HepG2 (cell line): Measurements from ENCODE around the gene RIPOR3. TPM values are rescaled to one million over a fixed set of nuclear protein-coding genes. Genes with fewer than 3 reads are reported as not detected.

ENCODE experiments used
- AGO1 ChIP-seq: fragments of 200-400 bp; formaldehyde crosslinking; IDR thresholded peaks from 2 replicates; pipeline ENCODE4 v1.6.1; 2017; ENCODE audit warnings: mild to moderate bottlenecking, low read depth, low read length, moderate library complexity; ENCODE audit not compliant: poor library complexity, severe bottlenecking
- ARNT2 ChIP-seq: sonication (generic); formaldehyde crosslinking; IDR thresholded peaks from 2 replicates; pipeline ENCODE4 v1.8.0; 2022; ENCODE audit warnings: mild to moderate bottlenecking, low read depth, missing genetic modification reagents, moderate library complexity
- DR1 ChIP-seq: sonication (generic); formaldehyde crosslinking; IDR thresholded peaks from 2 replicates; pipeline ENCODE4 v1.8.0; 2021; ENCODE audit warnings: mild to moderate bottlenecking, missing genetic modification reagents, inconsistent platforms
- ERF ChIP-seq: IDR thresholded peaks from 2 replicates; pipeline ENCODE4 v1.6.1; 2018; ENCODE audit warnings: missing biosample characterization, missing genetic modification reagents
- FOXK2 ChIP-seq: fragments of 450-650 bp; IDR thresholded peaks from 2 replicates; pipeline ENCODE4 v1.6.1; 2016
- HMGA1 ChIP-seq: sonication (generic); formaldehyde crosslinking; conservative IDR thresholded peaks from 2 replicates; pipeline ENCODE4 v1.4.0; 2020; ENCODE audit warnings: missing genetic modification reagents
- IKZF4 ChIP-seq: sonication (generic); formaldehyde crosslinking; IDR thresholded peaks from 2 replicates; pipeline ENCODE4 v1.5.1; 2020; ENCODE audit warnings: borderline replicate concordance, mild to moderate bottlenecking, low read depth, missing genetic modification reagents; ENCODE audit errors: not compliant biosample characterization
- KLF6 ChIP-seq: IDR thresholded peaks from 2 replicates; pipeline ENCODE4 v1.8.0; 2016; ENCODE audit warnings: missing biosample characterization, missing genetic modification reagents
- RBAK ChIP-seq: sonication (generic); formaldehyde crosslinking; IDR thresholded peaks from 2 replicates; pipeline ENCODE4 v1.5.1; 2020; ENCODE audit warnings: mild to moderate bottlenecking, missing genetic modification reagents
- RCOR2 ChIP-seq: IDR thresholded peaks from 2 replicates; pipeline ENCODE4 v1.6.1; 2016; ENCODE audit warnings: missing biosample characterization, missing genetic modification reagents
- SP4 ChIP-seq: sonication (generic); formaldehyde crosslinking; IDR thresholded peaks from 2 replicates; pipeline ENCODE4 v1.8.1; 2023; ENCODE audit warnings: mild to moderate bottlenecking, missing genetic modification reagents
- TGIF2 ChIP-seq: IDR thresholded peaks from 2 replicates; pipeline ENCODE4 v1.6.1; 2016; ENCODE audit warnings: control low read depth, missing compliant biosample characterization
- ZFP82 ChIP-seq: sonication (generic); formaldehyde crosslinking; IDR thresholded peaks from 2 replicates; pipeline ENCODE4 v1.5.1; 2020; ENCODE audit warnings: mild to moderate bottlenecking, missing genetic modification reagents, borderline replicate concordance
- ZMYM4 ChIP-seq: sonication (generic); formaldehyde crosslinking; IDR thresholded peaks from 2 replicates; pipeline ENCODE4 v1.8.1; 2023; ENCODE audit warnings: mild to moderate bottlenecking, missing genetic modification reagents
- ZNF143 ChIP-seq: sonication (generic); formaldehyde crosslinking; IDR thresholded peaks from 2 replicates; pipeline ENCODE4 v1.4.0; 2020; ENCODE audit warnings: missing genetic modification reagents
- ZNF207 ChIP-seq: fragments of 450-650 bp; IDR thresholded peaks from 2 replicates; pipeline ENCODE4 v1.6.1; 2016; ENCODE audit warnings: antibody characterized with exemption, borderline replicate concordance
- ZNF335 ChIP-seq: sonication (generic); formaldehyde crosslinking; IDR thresholded peaks from 2 replicates; pipeline ENCODE4 v1.4.0; 2020; ENCODE audit warnings: missing genetic modification reagents
- ZNF34 ChIP-seq: sonication (generic); formaldehyde crosslinking; IDR thresholded peaks from 2 replicates; pipeline ENCODE4 v1.4.0; 2020; ENCODE audit warnings: mild to moderate bottlenecking, missing genetic modification reagents, borderline replicate concordance
- ZNF451 ChIP-seq: sonication (generic); formaldehyde crosslinking; IDR thresholded peaks from 2 replicates; pipeline ENCODE4 v1.5.0; 2020; ENCODE audit warnings: mild to moderate bottlenecking, missing genetic modification reagents
- ZNF550 ChIP-seq: sonication (generic); formaldehyde crosslinking; IDR thresholded peaks from 2 replicates; pipeline ENCODE4 v1.4.0; 2020; ENCODE audit warnings: mild to moderate bottlenecking, missing genetic modification reagents, borderline replicate concordance
- ZNF670 ChIP-seq: sonication (generic); formaldehyde crosslinking; IDR thresholded peaks from 2 replicates; pipeline ENCODE4 v1.8.0; 2022; ENCODE audit warnings: mild to moderate bottlenecking, missing genetic modification reagents, borderline replicate concordance
- ZNF737 ChIP-seq: sonication (generic); formaldehyde crosslinking; IDR thresholded peaks from 2 replicates; pipeline ENCODE4 v1.5.0; 2020; ENCODE audit warnings: missing genetic modification reagents, mild to moderate bottlenecking, borderline replicate concordance
- ZNF790 ChIP-seq: sonication (generic); formaldehyde crosslinking; IDR thresholded peaks from 2 replicates; pipeline ENCODE4 v1.8.0; 2022; ENCODE audit warnings: missing genetic modification reagents, mild to moderate bottlenecking, borderline replicate concordance
- ZNF891 ChIP-seq: sonication (generic); formaldehyde crosslinking; IDR thresholded peaks from 2 replicates; pipeline ENCODE4 v1.5.0; 2020; ENCODE audit warnings: mild to moderate bottlenecking, missing genetic modification reagents
- polyA plus RNA-seq, 8 experiments: library from polyadenylated mRNA; depleted of rRNA in 3 of 8; stranded (reverse) in 7 of 8; unstranded in 1 of 8; fragments of >200 nt; fragmentation: Illumina TruSeq in 4 of 8; extraction: Trizol in 4 of 8; gene quantifications; 2 replicates each; pipeline versions ENCODE4 v1.2.1 to v1.2.3, GENCODE V29; 2011 to 2016; ENCODE audit warnings: low read depth in 4 of 8, missing spikeins in 1 of 8, mixed read lengths in 1 of 8; ENCODE audit not compliant: insufficient read depth in 1 of 8
- total RNA-seq, 5 experiments: library from RNA; depleted of rRNA; stranded (reverse); fragments of >200 nt; fragmentation: Illumina TruSeq; extraction: Trizol; gene quantifications; 2 replicates each; pipeline ENCODE4 v1.2.3, GENCODE V29; 2016; ENCODE audit warnings: low read depth in 1 of 5
- TF ChIP-seq, protein P1 (sequence below), 2 experiments: IDR thresholded peaks; 2 replicates each; pipeline ENCODE4 v1.6.1; 2011 to 2012; ENCODE audit warnings: low read length in 2 of 2, borderline replicate concordance in 1 of 2, low read depth in 1 of 2, mild to moderate bottlenecking in 1 of 2, moderate library complexity in 1 of 2
- TF ChIP-seq, protein P2 (sequence below): sonication (generic); formaldehyde crosslinking; IDR thresholded peaks from 2 replicates; pipeline ENCODE4 v1.5.0; 2020; ENCODE audit warnings: mild to moderate bottlenecking, missing genetic modification reagents

The RIPOR3 gene
- total and polyA plus RNA-seq, 2 of the 13 experiments (the other 11 are each of a cell fraction or from before 2014, with no cell fraction given): 0.18 TPM; not detected in 1

DNA sequence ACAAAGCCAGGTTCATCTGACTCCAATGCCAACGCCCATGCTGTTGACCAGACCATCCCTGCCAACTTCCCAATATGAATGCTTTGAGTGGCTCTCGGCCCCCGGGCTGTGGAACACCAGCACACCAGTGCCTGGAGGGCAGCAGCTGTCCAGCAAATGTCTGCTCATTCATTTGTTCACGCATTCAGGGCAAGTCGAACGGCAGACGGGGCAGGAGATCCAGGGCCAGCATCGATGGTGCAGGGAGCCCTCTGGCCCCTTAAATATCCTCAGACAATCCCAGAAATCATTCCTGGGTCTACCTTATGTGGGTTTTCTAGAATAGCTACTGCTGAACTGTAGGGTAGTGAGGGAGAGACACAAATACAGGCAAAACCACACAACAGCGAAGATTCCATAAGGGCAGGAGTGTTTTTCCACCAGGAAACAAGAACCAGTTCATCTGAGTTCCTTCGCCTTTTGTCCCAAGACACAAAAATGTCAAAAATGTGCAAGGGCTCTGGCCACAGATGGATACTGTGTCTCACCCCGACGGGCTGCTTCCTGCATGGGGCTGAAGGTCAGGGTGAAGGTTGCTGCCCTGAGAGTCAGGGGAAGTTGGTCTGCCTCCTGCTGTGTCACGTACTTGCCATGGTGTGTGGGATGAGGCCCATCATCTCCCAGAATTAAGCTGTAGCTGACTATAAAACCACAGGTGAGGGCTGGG is 15.5 kb downstream of the RIPOR3 start (continued):
- TF ChIP-seq ZNF550 (CRISPR knock-in tag) (no peak), HMGA1 (CRISPR knock-in tag) (no peak), ARNT2 (CRISPR knock-in tag) (no peak; the same call in 1 of the 2 replicates), RBAK (CRISPR knock-in tag) (no peak), ZMYM4 (CRISPR knock-in tag) (peak; percentile 51; the same call in 1 of the 2 replicates), KLF6 (CRISPR knock-in tag) (no peak), SP4 (CRISPR knock-in tag) (no peak), ZNF737 (no peak), TGIF2 (CRISPR knock-in tag) (no peak), ZNF34 (CRISPR knock-in tag) (no peak), ZNF790 (CRISPR knock-in tag) (no peak), FOXK2 (no peak), ERF (peak; percentile 89; the same call in 1 of the 2 replicates), AGO1 (no peak), ZNF670 (CRISPR knock-in tag) (no peak), ZNF451 (CRISPR knock-in tag) (0 out of 2 replicates have a peak, but pooled peaks have one; percentile 11), ZNF335 (CRISPR knock-in tag) (0 out of 2 replicates have a peak, but pooled peaks have one; percentile 50), DR1 (no peak), RCOR2 (CRISPR knock-in tag) (peak; percentile 92), IKZF4 (CRISPR knock-in tag) (no peak), ZNF143 (CRISPR knock-in tag) (peak; percentile 51; the same call in 1 of the 2 replicates), ZFP82 (CRISPR knock-in tag) (no peak), ZNF207 (no peak), ZNF891 (CRISPR knock-in tag) (peak; percentile 33; the same call in 1 of the 2 replicates)
- TF ChIP-seq, protein P1, sequence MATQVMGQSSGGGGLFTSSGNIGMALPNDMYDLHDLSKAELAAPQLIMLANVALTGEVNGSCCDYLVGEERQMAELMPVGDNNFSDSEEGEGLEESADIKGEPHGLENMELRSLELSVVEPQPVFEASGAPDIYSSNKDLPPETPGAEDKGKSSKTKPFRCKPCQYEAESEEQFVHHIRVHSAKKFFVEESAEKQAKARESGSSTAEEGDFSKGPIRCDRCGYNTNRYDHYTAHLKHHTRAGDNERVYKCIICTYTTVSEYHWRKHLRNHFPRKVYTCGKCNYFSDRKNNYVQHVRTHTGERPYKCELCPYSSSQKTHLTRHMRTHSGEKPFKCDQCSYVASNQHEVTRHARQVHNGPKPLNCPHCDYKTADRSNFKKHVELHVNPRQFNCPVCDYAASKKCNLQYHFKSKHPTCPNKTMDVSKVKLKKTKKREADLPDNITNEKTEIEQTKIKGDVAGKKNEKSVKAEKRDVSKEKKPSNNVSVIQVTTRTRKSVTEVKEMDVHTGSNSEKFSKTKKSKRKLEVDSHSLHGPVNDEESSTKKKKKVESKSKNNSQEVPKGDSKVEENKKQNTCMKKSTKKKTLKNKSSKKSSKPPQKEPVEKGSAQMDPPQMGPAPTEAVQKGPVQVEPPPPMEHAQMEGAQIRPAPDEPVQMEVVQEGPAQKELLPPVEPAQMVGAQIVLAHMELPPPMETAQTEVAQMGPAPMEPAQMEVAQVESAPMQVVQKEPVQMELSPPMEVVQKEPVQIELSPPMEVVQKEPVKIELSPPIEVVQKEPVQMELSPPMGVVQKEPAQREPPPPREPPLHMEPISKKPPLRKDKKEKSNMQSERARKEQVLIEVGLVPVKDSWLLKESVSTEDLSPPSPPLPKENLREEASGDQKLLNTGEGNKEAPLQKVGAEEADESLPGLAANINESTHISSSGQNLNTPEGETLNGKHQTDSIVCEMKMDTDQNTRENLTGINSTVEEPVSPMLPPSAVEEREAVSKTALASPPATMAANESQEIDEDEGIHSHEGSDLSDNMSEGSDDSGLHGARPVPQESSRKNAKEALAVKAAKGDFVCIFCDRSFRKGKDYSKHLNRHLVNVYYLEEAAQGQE (IDR thresholded peaks at IDR 0.05; ENCODE audit: borderline replicate concordance in 1 of 2, low read depth in 1 of 2, low read length in 2 of 2): no peak
- TF ChIP-seq, protein P2, sequence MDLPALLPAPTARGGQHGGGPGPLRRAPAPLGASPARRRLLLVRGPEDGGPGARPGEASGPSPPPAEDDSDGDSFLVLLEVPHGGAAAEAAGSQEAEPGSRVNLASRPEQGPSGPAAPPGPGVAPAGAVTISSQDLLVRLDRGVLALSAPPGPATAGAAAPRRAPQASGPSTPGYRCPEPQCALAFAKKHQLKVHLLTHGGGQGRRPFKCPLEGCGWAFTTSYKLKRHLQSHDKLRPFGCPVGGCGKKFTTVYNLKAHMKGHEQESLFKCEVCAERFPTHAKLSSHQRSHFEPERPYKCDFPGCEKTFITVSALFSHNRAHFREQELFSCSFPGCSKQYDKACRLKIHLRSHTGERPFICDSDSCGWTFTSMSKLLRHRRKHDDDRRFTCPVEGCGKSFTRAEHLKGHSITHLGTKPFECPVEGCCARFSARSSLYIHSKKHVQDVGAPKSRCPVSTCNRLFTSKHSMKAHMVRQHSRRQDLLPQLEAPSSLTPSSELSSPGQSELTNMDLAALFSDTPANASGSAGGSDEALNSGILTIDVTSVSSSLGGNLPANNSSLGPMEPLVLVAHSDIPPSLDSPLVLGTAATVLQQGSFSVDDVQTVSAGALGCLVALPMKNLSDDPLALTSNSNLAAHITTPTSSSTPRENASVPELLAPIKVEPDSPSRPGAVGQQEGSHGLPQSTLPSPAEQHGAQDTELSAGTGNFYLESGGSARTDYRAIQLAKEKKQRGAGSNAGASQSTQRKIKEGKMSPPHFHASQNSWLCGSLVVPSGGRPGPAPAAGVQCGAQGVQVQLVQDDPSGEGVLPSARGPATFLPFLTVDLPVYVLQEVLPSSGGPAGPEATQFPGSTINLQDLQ (CRISPR knock-in tag): no peak
